Measurements from ENCODE around the gene HAO1.
"Not testable (repeated sequence)": the region's sequence is repeated elsewhere in the genome, so short reads cannot be mapped to it uniquely, and the experiment has no call there.

The HAO1 gene

GRCh38 chr20:7850775-7851490 is 89.3 kb downstream of the HAO1 start:
- DNase-seq = no peak

- DNase-seq = no peak
These were observed 90.6 kb downstream of the HAO1 start for GRCh38 chr20:7849675-7850074.

GRCh38 chr20:7848351-7848750 is 91.9 kb downstream of the HAO1 start:
- no peak for DNase-seq

DNA sequence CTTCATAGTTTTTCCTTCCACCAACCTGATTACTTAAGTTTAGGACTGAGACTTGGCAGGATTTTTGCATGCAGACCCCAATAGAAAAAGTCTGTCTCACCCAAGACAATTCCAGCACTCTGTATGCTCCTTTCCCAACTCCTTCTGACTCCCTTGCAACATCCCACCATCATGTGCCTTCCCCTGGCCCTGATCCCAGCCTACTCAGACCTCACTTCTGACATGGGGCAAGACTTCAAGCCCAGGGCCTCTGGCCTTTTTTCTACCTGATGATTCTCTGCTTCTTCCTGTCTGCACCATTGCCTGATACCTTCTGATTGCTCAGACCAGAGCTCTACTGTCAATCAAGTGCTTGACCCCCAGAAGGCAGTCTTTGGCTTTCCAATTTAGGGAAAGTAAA is 96.6 kb downstream of the HAO1 start:
- DNase-seq = no peak

DNA sequence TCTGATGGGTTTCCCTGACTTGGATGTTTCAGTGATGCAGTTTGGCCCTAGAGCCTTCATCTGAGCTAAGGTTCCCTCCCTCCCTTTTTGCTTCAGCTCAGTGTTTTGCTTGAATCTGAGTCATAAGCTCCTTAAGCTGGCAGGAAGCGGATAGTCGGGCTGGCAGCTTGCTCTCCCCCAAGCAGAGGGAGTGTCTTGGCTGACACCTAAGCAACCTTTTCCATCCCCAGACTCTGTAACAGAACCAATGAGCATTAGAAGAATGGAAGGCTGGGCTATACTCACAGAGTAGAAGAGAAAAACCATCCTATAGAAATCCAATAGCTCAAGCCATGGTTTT is 98.3 kb downstream of the HAO1 start:
- no peak for DNase-seq

- DNase-seq = no peak
These were observed 98.8 kb downstream of the HAO1 start for GRCh38 chr20:7841291-7841970.

DNA sequence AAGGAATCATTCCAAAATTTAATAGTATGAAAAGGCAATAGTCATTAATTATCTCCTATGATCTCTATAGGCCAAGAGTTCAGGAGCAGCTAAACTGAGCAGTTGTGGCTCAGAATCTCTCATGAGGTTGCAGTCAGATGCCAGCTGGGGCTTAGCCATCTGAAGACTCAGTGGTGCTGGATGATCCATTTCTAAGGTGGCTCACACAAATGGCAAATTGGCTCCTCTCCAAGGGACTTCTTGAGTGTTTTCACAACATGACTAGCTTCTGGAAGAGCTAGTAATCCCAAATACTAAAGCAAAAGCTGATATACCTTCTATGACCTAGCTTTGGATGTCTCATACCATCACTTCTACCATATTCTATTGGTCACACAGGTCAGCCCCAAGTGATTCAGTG is 104.2 kb downstream of the HAO1 start:
- DNase-seq = no peak

DNA sequence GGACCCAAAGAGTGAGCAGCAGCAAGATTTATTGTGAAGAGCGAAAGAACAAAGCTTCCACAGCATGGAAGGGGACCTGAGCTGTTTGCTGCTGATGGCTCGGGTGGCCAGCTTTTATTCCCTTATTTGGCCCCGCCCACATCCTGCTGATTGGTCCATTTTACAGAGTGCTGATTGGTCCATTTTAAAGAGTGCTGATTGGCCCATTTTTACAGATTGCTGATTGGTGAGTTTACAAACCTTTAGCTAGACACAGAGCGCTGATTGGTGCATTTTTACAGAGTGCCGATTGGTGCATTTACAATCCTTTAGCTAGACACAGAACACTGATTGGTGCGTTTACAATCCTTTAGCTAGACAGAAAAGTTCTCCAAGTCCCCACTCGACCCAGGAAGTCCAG is 105.8 kb downstream of the HAO1 start:
- DNase-seq = not testable (repeated sequence)

Measured in KG1 (cell line).